ENCODE data around the gene CELSR1. TPM values are rescaled to one million over a fixed set of nuclear protein-coding genes. Genes with fewer than 3 reads are reported as not detected.

Gene CELSR1
- total RNA-seq, 1 experiment from 2014 or later = 14.2 TPM

- intact Hi-C loops (cut with micrococcal nuclease) = no loop called here
- ATAC-seq (no peak), DNase-seq (no peak)
- no peak for TF ChIP-seq EZH2phosphoT487 (IDR thresholded peaks at IDR 0.05; ENCODE audit: borderline replicate concordance, low read length)
- TF ChIP-seq EZH2 (IDR thresholded peaks at IDR 0.05; ENCODE audit: low read length, unreplicated experiment) = no peak
- TF ChIP-seq CTCF (conservative IDR thresholded peaks at IDR 0.05; ENCODE audit: low read depth, low read length) = no peak
- Histone ChIP-seq H3F3A (ENCODE audit: low read length, unreplicated experiment) (peaks cover 3% of the 10 kb centered on the region), H3K36me3 (ENCODE audit: low read depth, low read length) (no peaks in the 10 kb centered on the region), H2AFZ (ENCODE audit: low read length) (no peak overlapping the region), H3K9me2 (replicated peaks; ENCODE audit: low read length) (no peaks in the 10 kb centered on the region), H3K4me1 (ENCODE audit: insufficient read depth, low read length) (peaks cover 23% of the 10 kb centered on the region), H3K4me3 (ENCODE audit: low read length) (no peak overlapping the region), H3K9me3 (ENCODE audit: low read length) (no peaks in the 10 kb centered on the region), H3K9ac (ENCODE audit: low read length) (no peak overlapping the region), H3K27me3 (ENCODE audit: low read length) (no peaks in the 10 kb centered on the region), H3K27ac (ENCODE audit: low read length) (no peak overlapping the region), H3K79me2 (ENCODE audit: low read length) (peaks cover 26% of the 10 kb centered on the region), H4K20me1 (ENCODE audit: low read length) (no peaks in the 10 kb centered on the region), H3K4me2 (ENCODE audit: low read length) (no peak overlapping the region)
- ChIA-PET POLR2A (ENCODE audit: unreplicated experiment) (no interaction called here), CTCF (no interaction called here)
- no TSS peak for BruUV-seq (replicated peaks)
These were observed 42.5 kb upstream of the CELSR1 start for GRCh38 chr22:46579751-46580449.

GRCh38 chr22:46578824-46579561 lies 41.6 kb upstream of the CELSR1 start:
- Histone ChIP-seq H3K4me3 (ENCODE audit: low read length) (no peak overlapping the region), H3K4me2 (ENCODE audit: low read length) (0 out of 2 replicates have a peak overlapping the region, but pooled peaks have one; percentile 95), H3K27me3 (ENCODE audit: low read length) (no peaks in the 10 kb centered on the region), H3F3A (ENCODE audit: low read length, unreplicated experiment) (peaks cover 3% of the 10 kb centered on the region), H3K4me1 (ENCODE audit: insufficient read depth, low read length) (peaks cover 29% of the 10 kb centered on the region), H3K27ac (ENCODE audit: low read length) (no peak overlapping the region), H3K9me2 (replicated peaks; ENCODE audit: low read length) (no peaks in the 10 kb centered on the region), H3K9ac (ENCODE audit: low read length) (no peak overlapping the region), H4K20me1 (ENCODE audit: low read length) (no peaks in the 10 kb centered on the region), H3K36me3 (ENCODE audit: low read depth, low read length) (no peaks in the 10 kb centered on the region), H3K9me3 (ENCODE audit: low read length) (no peaks in the 10 kb centered on the region), H3K79me2 (ENCODE audit: low read length) (peaks cover 26% of the 10 kb centered on the region), H2AFZ (ENCODE audit: low read length) (no peak overlapping the region)
- DNase-seq (no peak), ATAC-seq (no peak)
- CTCF ChIA-PET = no interaction called here
- TF ChIP-seq EZH2phosphoT487 (IDR thresholded peaks at IDR 0.05; ENCODE audit: borderline replicate concordance, low read length) (no peak), CTCF (conservative IDR thresholded peaks at IDR 0.05; ENCODE audit: low read depth, low read length) (no peak), EZH2 (IDR thresholded peaks at IDR 0.05; ENCODE audit: low read length, unreplicated experiment) (no peak)
- BruUV-seq (replicated peaks) = no TSS peak
- POLR2A ChIA-PET (ENCODE audit: unreplicated experiment) = no interaction called here
- intact Hi-C loops (cut with micrococcal nuclease) = no loop called here

Data from PC-3 (cell line).